ENCODE results near the gene NOTO.

Gene NOTO

DNA sequence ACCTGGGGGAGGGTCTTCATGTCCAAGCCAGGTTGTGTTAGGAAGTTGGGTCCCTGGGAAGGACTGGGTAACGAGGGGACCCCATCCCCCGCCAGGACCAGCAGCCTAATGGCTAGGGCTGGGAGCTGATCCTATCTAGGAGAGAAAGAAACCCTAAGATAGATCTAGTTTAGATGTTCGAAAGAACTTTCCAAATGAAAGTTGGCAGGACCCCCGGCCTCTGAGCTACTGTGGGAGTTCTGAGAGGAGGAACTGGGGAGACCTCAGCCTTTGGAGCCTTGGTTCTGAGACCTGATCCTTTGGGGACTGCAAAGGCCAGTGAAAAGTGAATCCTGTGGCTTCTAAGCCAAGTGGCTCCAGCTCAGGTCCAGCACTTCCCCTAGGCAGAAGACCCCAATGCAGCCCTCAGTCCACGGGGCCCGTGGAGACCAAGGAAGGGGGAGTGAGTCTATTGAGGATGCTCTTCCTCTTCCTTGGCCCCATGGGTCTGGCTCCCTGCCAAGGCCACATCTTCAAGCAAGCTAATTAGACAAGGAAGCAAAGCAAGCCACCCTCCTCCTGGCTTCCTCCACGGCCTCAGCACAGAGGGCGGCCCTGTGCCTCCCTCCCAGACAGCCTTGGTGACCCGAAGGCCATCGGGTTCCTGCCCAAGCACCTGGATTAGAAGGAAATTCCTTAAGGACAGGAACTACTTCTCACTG is 55.2 kb downstream of the NOTO start:
- no peak for DNase-seq (ENCODE audit: low spot score)

DNA sequence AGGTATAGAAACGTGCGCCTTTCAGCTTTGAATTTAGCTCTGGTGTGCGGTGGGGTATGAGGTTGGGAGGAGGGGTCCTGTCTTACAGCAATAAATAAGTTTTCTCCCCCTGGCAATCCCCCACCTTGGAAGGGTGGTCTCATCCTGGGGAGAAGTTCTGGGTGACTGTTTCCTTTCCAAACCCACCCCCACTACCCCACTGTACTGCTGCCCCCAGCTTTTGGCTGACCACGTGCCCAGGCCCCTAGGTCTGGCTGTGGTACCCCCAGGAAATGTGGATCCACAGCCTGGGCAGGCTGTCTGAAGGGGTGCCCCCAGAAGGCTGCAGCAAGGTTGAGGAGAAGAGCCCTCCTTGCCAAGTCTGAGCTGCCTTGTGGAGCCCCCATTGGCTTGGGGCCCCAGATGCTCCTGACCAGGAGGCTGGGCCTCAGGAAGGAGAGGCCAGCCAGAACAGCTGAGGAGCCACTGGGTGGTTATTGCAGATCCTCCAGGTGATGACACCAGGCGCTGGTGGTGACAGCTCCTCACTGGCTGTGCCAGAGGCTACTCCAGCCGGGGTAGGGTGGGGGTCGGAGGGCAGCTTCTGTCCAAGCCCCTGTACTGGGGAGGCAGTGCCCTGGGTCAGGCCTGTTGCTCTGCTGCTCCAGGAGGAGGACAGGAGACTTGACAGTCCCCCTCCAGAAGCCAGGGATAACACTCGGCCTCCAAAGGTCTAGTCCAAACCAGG is 56.0 kb downstream of the NOTO start:
- no peak for DNase-seq (ENCODE audit: low spot score)

DNA sequence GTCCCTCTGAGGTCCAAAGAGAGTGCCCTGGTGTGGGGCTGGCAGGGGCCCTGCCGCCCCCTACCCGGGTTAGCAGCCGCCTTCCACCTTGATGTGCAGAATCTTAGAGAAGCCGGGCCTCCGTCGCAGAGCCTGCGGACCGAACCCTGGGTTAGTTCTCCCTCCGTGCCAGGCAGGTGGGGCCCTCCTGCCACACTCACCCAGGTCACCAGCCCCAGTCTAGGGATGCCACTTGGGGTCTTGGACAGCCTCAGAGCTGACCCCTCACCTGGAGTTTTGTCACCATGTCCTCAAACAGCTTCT is 56.5 kb downstream of the NOTO start:
- no peak for DNase-seq (ENCODE audit: low spot score)

DNA sequence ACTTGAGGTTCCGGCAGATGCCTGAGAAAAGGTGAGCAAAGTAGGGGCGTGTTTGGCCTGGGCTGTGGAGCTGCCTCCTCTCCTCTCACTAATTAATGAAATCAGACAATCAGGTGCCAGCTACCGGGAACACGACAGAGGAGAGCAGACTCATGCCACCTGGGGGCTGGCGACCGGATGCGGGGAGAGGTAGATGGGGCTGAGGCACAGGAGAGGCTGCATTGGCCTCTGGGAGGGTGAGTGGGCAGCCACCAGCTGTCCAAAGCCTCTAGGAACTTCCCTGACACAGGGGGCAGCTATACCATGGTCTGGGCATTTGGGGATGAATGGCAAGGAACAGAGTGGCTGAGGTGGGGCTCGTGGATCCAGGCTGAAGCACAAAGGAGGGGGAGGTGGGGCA is 56.9 kb downstream of the NOTO start:
- DNase-seq (ENCODE audit: low spot score), result no peak

DNA sequence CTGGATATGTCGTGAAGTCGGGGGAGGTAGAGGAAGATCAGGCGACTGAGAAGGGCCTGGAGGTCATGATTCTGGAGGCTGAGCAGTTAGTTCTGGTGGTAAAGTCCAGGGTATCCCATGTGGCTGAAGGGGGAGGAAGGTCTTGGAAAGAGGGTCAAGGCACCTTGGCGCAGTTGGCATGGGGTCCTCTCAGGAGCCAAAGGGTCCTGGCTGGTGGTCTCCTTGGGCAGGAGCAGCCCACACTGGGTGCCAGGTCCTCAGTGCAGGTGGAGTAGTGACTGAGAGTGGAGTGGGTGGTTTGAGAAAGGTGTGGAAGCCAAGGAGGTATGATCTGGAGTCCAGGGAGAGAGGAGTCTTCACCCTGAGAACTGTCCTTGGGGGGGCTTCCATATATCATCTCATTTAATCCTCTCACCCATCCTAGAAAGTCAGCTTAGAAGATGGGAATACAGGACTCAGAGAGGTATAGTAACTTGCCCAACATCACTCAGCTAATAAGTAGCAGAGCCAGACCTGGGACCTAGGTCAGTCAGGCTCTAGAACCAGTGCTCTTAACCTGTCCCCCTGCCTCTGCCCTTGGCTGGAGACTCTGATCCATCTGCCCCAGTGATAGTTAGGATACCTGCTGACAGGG is 57.4 kb downstream of the NOTO start:
- no peak for DNase-seq (ENCODE audit: low spot score)

DNA sequence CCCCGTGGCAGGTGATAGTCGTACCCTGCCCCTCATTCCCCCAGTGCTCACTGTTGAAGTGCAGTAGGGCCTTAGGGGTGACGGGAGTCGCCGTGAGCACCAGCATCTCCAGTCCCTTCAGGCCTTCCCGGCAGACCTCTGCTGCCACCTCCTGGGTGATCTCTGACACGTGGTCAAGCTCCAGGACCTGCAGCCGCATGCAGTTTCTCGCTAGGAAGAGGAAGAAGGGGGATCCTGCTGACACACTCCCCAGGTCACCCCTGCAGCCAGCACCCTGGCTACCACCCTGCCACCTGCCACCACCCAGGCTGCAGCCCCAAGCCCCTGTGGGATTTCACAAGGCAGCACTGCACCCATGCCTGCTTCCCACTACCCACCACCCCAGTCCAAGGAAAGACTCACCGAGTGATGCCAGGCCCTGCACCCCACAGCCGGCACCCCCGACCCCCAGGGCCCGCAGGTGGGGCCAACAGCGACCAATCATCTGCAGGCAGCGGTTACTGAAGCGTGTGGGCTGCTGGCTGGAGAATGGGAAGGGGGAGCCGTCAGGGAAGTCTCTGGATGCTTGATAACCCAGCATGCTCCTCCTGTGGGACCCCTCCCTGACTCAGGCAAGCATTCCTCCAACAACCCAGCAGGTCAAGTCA is 58.1 kb downstream of the NOTO start:
- DNase-seq (ENCODE audit: low spot score), result peak; percentile 87
